DMS53 treated with DMSO at 0.1 percent for 48 hours (cell line): ENCODE data around the gene PKNOX2.

ENCODE experiments used
- DNase-seq: peaks from one replicate; lab custom pipeline; 2025; ENCODE audit not compliant: unreplicated experiment; lab: John Stamatoyannopoulos, UW

Gene PKNOX2

GRCh38 chr11:125164422-125165110, at the start of gene PKNOX2:
TSS of gene PKNOX2 (plus strand) at chr11:125164751. CDS start at chr11:125351306, 186,555 bp downstream.
- peak; percentile 18 for DNase-seq

GRCh38 chr11:125117429-125117828, 47.1 kb upstream of the PKNOX2 start:
- DNase-seq: no peak

GRCh38 chr11:125123194-125123946, 41.2 kb upstream of the PKNOX2 start:
- DNase-seq: no peak

GRCh38 chr11:125123947-125124617, 40.5 kb upstream of the PKNOX2 start:
- DNase-seq: peak; percentile 80

GRCh38 chr11:125124618-125124992, 39.9 kb upstream of the PKNOX2 start:
- no peak for DNase-seq

- DNase-seq: no peak
Measured at GRCh38 chr11:125128450-125128849, 36.1 kb upstream of the PKNOX2 start.

- no peak for DNase-seq
Measured at GRCh38 chr11:125129316-125129993, 35.1 kb upstream of the PKNOX2 start.

GRCh38 chr11:125132071-125132470, 32.5 kb upstream of the PKNOX2 start:
- DNase-seq: no peak

GRCh38 chr11:125132596-125132995, 32.0 kb upstream of the PKNOX2 start:
- DNase-seq: no peak

- no peak for DNase-seq
Measured at GRCh38 chr11:125136001-125136400, 28.6 kb upstream of the PKNOX2 start.

- DNase-seq: no peak
Measured at GRCh38 chr11:125138966-125139365, 25.6 kb upstream of the PKNOX2 start.

GRCh38 chr11:125139778-125140177, 24.8 kb upstream of the PKNOX2 start:
- DNase-seq: no peak

- no peak for DNase-seq
Measured at GRCh38 chr11:125140233-125140632, 24.3 kb upstream of the PKNOX2 start.

- DNase-seq: no peak
Measured at GRCh38 chr11:125141178-125141577, 23.4 kb upstream of the PKNOX2 start.

GRCh38 chr11:125141686-125142535, 22.6 kb upstream of the PKNOX2 start:
- no peak for DNase-seq

- DNase-seq: no peak
Measured at GRCh38 chr11:125146232-125146631, 18.3 kb upstream of the PKNOX2 start.

- no peak for DNase-seq
Measured at GRCh38 chr11:125147280-125147679, 17.3 kb upstream of the PKNOX2 start.

- DNase-seq: no peak
Measured at GRCh38 chr11:125148011-125148410, 16.5 kb upstream of the PKNOX2 start.

- no peak for DNase-seq
Measured at GRCh38 chr11:125148743-125149142, 15.8 kb upstream of the PKNOX2 start.

GRCh38 chr11:125153837-125154236, 10.7 kb upstream of the PKNOX2 start:
- DNase-seq: no peak
